HL-60 (cell line): Measurements from ENCODE around the gene WAPL.
"Not testable (repeated sequence)": the region's sequence is repeated elsewhere in the genome, so short reads cannot be mapped to it uniquely, and the experiment has no call there.

Experiments
- DNase-seq, 2 experiments: peaks; one replicate each; pipeline ENCODE4 v3.0.0-alpha.2; 2010 to 2020; ENCODE audit warnings: low read depth in 1 of 2, low spot score in 1 of 2
- H3K27ac ChIP-seq: fragments of 250-450 bp; sonication (Bioruptor Pico); replicated peaks from 2 replicates; pipeline ENCODE4 v1.5.1; 2020; ENCODE audit warnings: mild to moderate bottlenecking, moderate library complexity
- H3K27me3 ChIP-seq: fragments of 250-450 bp; sonication (Bioruptor Pico); 2 replicates; pipeline ENCODE4 v1.5.1; 2021; ENCODE audit warnings: mild to moderate bottlenecking, moderate library complexity; ENCODE audit not compliant: insufficient read depth, poor library complexity, severe bottlenecking
- H3K4me3 ChIP-seq: replicated peaks from 2 replicates; pipeline ENCODE4 v1.5.1; 2011; ENCODE audit warnings: mild to moderate bottlenecking, control low read depth, low read length; ENCODE audit not compliant: insufficient read depth
- CTCF ChIP-seq: IDR thresholded peaks from one replicate; pipeline ENCODE4 v1.5.1; 2011; ENCODE audit warnings: low read length, control low read depth, inconsistent platforms; ENCODE audit not compliant: insufficient read depth
- GABPA ChIP-seq: IDR thresholded peaks from 2 replicates; pipeline ENCODE4 v1.6.1; 2012; ENCODE audit warnings: low read depth
- POLR2AphosphoS5 ChIP-seq: IDR thresholded peaks from 2 replicates; pipeline ENCODE4 v1.6.1; 2012; ENCODE audit warnings: low read depth
- REST ChIP-seq: IDR thresholded peaks from 2 replicates; pipeline ENCODE4 v1.6.1; 2012; ENCODE audit warnings: low read depth; ENCODE audit not compliant: insufficient replicate concordance
- SPI1 ChIP-seq: IDR thresholded peaks from 2 replicates; pipeline ENCODE4 v1.6.1; 2012; ENCODE audit warnings: low read depth, mild to moderate bottlenecking, borderline replicate concordance

Gene WAPL

GRCh38 chr10:86535132-86535882, 13.7 kb upstream of the WAPL start:
- H3K27me3 ChIP-seq: no peaks in the 10 kb centered on the region
- H3K4me3 ChIP-seq: no peak overlapping the region
- TF ChIP-seq GABPA: no peak
- TF ChIP-seq REST: no peak
- no peak for TF ChIP-seq CTCF
- no peak for TF ChIP-seq SPI1
- no peak for TF ChIP-seq POLR2AphosphoS5
- no peak overlapping the region for H3K27ac ChIP-seq
- no peak for DNase-seq

GRCh38 chr10:86533328-86533727, 11.7 kb upstream of the WAPL start:
- Histone ChIP-seq H3K27ac (no peak overlapping the region), H3K4me3 (no peak overlapping the region), H3K27me3 (no peaks in the 10 kb centered on the region)
- TF ChIP-seq POLR2AphosphoS5 (no peak), REST (no peak), GABPA (no peak), SPI1 (no peak), CTCF (no peak)
- no peak for DNase-seq

- not testable (repeated sequence) for H3K27me3 ChIP-seq, DNase-seq, H3K4me3 ChIP-seq, H3K27ac ChIP-seq
Observed at GRCh38 chr10:86528736-86529135, 7.1 kb upstream of the WAPL start.

GRCh38 chr10:86526606-86527005, 5.0 kb upstream of the WAPL start:
- Histone ChIP-seq H3K27me3 (no peaks in the 10 kb centered on the region), H3K27ac (no peak overlapping the region), H3K4me3 (no peak overlapping the region)
- no peak for DNase-seq
- TF ChIP-seq GABPA (no peak), SPI1 (no peak), POLR2AphosphoS5 (no peak), REST (no peak), CTCF (no peak)

GRCh38 chr10:86525713-86526112, 4.1 kb upstream of the WAPL start:
- not testable (repeated sequence) for H3K27me3 ChIP-seq, H3K4me3 ChIP-seq, H3K27ac ChIP-seq, DNase-seq
